ENCODE measurements around the gene SHISAL2A. TPM values are rescaled to one million over a fixed set of nuclear protein-coding genes. Genes with fewer than 3 reads are reported as not detected.

The SHISAL2A gene
- total and polyA plus RNA-seq, 2 donors (not counting 3 experiments of a cell fraction or from before 2014, with no cell fraction given), result not detected

DNA sequence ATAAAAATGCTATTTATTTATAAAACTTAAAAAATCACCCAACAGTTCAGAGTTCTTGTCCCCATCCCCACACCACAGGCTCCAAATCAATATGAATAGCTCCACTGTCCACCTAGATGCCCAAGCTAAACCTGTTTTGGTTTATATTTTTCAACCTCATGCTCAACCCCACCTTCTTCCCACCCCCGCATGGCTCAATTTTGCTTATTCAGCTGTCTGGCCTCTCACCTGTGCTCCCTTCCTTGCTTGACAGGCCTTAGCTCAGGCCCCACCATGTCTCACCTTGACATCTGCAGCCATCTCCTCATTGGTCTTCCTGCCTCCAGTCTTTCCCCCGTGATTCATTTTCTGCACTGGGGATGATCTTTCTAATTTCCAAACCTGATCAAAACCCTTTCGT, 47.4 kb downstream of the SHISAL2A start:
- H3K9me1 ChIP-seq (replicated peaks; ENCODE audit: control insufficient read depth, extremely low read depth, insufficient read depth, low read length), result no peaks in the 10 kb centered on the region
- POLR2A ChIA-PET, result interaction anchor here (0.6 kb wide), 1 partner anchor 110 kb away, joined by 3 read pairs; no protein-coding TSS in a partner anchor
- TF ChIP-seq GATA2 (IDR thresholded peaks at IDR 0.05; ENCODE audit: insufficient read depth, insufficient read length, low read depth, low read length) (no peak), MYC (IDR thresholded peaks at IDR 0.05; ENCODE audit: low read depth, low read length) (no peak), FOS (IDR thresholded peaks at IDR 0.05; ENCODE audit: borderline replicate concordance, insufficient read depth, low read length) (no peak), POLR2A (IDR thresholded peaks at IDR 0.05; ENCODE audit: low read depth, low read length) (no peak), JUN (IDR thresholded peaks at IDR 0.05; ENCODE audit: borderline replicate concordance, insufficient read depth, insufficient read length, low read depth) (no peak), EZH2 (IDR thresholded peaks at IDR 0.05; ENCODE audit: borderline replicate concordance, low read depth, low read length, severe bottlenecking) (no peak), POLR2AphosphoS5 (IDR thresholded peaks at IDR 0.05; ENCODE audit: insufficient read depth, low read depth, low read length) (no peak)
- TF ChIP-seq, protein P1, sequence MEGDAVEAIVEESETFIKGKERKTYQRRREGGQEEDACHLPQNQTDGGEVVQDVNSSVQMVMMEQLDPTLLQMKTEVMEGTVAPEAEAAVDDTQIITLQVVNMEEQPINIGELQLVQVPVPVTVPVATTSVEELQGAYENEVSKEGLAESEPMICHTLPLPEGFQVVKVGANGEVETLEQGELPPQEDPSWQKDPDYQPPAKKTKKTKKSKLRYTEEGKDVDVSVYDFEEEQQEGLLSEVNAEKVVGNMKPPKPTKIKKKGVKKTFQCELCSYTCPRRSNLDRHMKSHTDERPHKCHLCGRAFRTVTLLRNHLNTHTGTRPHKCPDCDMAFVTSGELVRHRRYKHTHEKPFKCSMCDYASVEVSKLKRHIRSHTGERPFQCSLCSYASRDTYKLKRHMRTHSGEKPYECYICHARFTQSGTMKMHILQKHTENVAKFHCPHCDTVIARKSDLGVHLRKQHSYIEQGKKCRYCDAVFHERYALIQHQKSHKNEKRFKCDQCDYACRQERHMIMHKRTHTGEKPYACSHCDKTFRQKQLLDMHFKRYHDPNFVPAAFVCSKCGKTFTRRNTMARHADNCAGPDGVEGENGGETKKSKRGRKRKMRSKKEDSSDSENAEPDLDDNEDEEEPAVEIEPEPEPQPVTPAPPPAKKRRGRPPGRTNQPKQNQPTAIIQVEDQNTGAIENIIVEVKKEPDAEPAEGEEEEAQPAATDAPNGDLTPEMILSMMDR (IDR thresholded peaks at IDR 0.05; ENCODE audit: extremely low read depth in 1 of 2, insufficient read depth in 1 of 2, low read depth in 1 of 2, low read length in 2 of 2), result no peak
- TF ChIP-seq, protein P2, sequence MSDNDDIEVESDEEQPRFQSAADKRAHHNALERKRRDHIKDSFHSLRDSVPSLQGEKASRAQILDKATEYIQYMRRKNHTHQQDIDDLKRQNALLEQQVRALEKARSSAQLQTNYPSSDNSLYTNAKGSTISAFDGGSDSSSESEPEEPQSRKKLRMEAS (IDR thresholded peaks at IDR 0.05; ENCODE audit: insufficient read depth, insufficient read length), result no peak
- no TSS peak for BruUV-seq (replicated peaks)
- no peak overlapping the region for H3K9ac ChIP-seq (replicated peaks; ENCODE audit: extremely low read depth, insufficient read depth, low read length)
- no peaks in the 10 kb centered on the region for H3K4me1 ChIP-seq (ENCODE audit: control insufficient read depth, extremely low read depth, insufficient read depth, low read length)
- dilution Hi-C loops (cut with MboI; ENCODE audit: extremely low pct_ligation_motif_present, low sequenced_read_pairs), result no loop called here
- intact Hi-C loops (cut with micrococcal nuclease), result no loop called here
- CTCF ChIA-PET, result interaction anchor here (0.7 to 1.2 kb wide), 2 partner anchors 11 to 35 kb away, joined by 3 read pairs; no protein-coding TSS in a partner anchor
- H3K36me3 ChIP-seq (ENCODE audit: control insufficient read depth in 2 of 2, extremely low read depth in 1 of 2, insufficient read depth in 2 of 2, low read length in 2 of 2), result no peaks in the 10 kb centered on the region
- no peak overlapping the region for H3K4me2 ChIP-seq (ENCODE audit: insufficient read depth, low read length)
- no peaks in the 10 kb centered on the region for H3K9me3 ChIP-seq (replicated peaks; ENCODE audit: control insufficient read depth, insufficient read depth, low read length)
- H3K79me2 ChIP-seq (ENCODE audit: control insufficient read depth, insufficient read depth, low read length), result no peaks in the 10 kb centered on the region
- DNase-seq (ENCODE audit: low read depth, low spot score) (no peak), FAIRE-seq (no peak)
- H3K27me3 ChIP-seq (ENCODE audit: control insufficient read depth in 2 of 2, insufficient read depth in 2 of 2, low read length in 2 of 2), result no peaks in the 10 kb centered on the region
- H2AFZ ChIP-seq (ENCODE audit: low read depth, low read length), result no peak overlapping the region
- no peak overlapping the region for H3K4me3 ChIP-seq (replicated peaks in 1 of 3; ENCODE audit: insufficient read depth in 1 of 3, low read depth in 1 of 3, low read length in 3 of 3)
- H3K27ac ChIP-seq (ENCODE audit: insufficient read depth, low read depth, low read length), result no peak overlapping the region
- no peaks in the 10 kb centered on the region for H4K20me1 ChIP-seq (replicated peaks; ENCODE audit: control insufficient read depth, extremely low read depth, insufficient read depth, low read length)

All from endothelial cell of umbilical vein (primary cell).